Measurements from ENCODE around the gene SPOP. TPM values are rescaled to one million over a fixed set of nuclear protein-coding genes. Genes with fewer than 3 reads are reported as not detected.

SPOP gene
- total RNA-seq, 4 donors from 2014 or later = 35.9 to 74.7 (median 47.3) TPM

DNA sequence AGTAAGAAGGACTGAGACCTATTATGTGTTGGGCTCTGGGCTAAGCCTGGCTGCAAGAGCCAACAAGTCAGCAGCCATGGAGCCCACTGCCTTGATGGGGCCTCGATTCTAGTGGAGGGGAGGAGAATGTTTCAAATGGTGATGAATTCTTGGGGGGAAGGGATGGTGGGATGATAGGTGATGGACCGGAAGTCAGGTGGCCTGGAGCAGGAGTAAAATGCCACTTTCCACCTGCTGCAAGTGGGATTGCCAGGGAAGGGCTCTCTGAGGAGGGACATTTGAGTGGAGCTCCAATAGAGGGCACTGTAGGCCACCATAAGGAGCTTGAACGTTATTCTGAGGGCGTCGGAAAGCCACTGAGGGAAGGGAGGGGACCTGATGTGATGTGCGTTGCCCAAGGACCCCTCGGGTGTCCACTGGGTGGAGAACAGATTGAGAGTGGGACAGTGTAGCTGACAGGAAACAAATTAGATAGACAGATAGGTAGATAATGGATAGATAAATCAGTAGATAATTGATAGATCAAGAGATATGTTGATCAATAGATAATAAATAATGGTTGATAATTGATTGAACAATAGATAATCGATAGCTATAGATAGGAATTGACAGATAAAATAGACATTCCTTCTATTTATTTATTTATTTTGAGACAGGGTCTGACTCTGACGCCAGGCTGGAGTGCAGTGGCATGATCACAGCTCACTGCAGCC lies 120.4 kb downstream of the SPOP start:
- no peak overlapping the region for H3K4me3 ChIP-seq (ENCODE audit: low read depth, poor library complexity, severe bottlenecking)
- intact Hi-C loops (cut with DNase I; ENCODE audit: low total_unique reads) = loop anchor here (10.0 kb wide), 1 partner anchor 113 kb away; no protein-coding TSS in a partner anchor
- 15 to 24% methylated on average over 9 of the region's 9 CpGs for WGBS, 2 donors
- DNase-seq (ENCODE audit: low spot score in 2 of 2) = peak in 1 of 2 donors; percentile 75
- peak in 1 of 3 donors; percentile 18 for TF ChIP-seq CTCF (IDR thresholded peaks at IDR 0.05)
- TF ChIP-seq POLR2A (IDR thresholded peaks at IDR 0.05) = no peak

GRCh38 chr17:49556223-49556943 lies 121.5 kb downstream of the SPOP start:
- 14 to 17% methylated on average over 22 to 30 of the region's 30 CpGs for WGBS, 2 donors
- intact Hi-C loops (cut with DNase I; ENCODE audit: low total_unique reads) = loop anchor here (10.0 kb wide), 1 partner anchor 112 kb away; no protein-coding TSS in a partner anchor
- H3K4me3 ChIP-seq (ENCODE audit: low read depth, poor library complexity, severe bottlenecking) = no peak overlapping the region
- DNase-seq (ENCODE audit: low spot score in 2 of 2) = peak in 1 of 2 donors; percentile 94
- peak in 1 of 3 donors; percentile 78 for TF ChIP-seq CTCF (IDR thresholded peaks at IDR 0.05)
- no peak for TF ChIP-seq POLR2A (IDR thresholded peaks at IDR 0.05)

DNA sequence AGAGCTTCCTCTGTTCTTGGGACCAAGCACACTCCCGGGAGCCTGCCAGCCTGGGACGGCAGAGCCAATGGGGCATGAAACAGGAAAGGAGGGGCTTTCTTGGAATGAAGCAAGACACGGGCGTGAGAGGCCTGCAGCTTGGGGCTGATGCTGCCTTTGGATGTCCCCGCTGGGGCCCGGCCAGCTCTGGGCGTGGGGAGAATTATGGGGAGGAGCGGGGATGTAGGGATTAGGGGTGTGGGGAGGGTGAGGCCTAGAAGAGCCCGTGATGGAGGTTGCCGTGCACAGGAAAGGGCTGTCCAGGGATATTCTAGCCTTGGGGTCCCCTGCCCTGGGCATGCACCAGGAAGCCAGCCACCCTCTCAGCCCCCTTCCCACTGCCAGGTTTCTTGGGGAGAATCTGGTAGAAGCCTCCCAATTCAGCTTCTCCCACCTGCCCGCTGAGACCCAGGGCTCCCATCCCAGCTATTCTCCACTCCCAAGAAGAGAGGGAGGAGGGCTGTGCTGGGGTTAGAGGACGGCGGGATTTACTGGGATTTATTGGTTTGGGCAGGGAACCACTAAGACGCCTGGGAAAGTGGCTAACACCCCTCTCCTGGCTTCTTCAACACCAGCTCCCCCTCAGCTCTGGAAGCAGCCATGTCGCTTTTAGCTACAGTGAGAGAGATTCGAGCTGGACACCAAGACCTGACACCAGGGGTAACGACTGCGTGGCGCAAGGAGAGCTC lies 122.2 kb downstream of the SPOP start:
- TF ChIP-seq CTCF (IDR thresholded peaks at IDR 0.05) = no peak
- TF ChIP-seq POLR2A (IDR thresholded peaks at IDR 0.05) = no peak
- peak in 1 of 2 donors; percentile 81 for DNase-seq (ENCODE audit: low spot score in 2 of 2)
- H3K4me3 ChIP-seq (ENCODE audit: low read depth, poor library complexity, severe bottlenecking) = no peak overlapping the region

DNA sequence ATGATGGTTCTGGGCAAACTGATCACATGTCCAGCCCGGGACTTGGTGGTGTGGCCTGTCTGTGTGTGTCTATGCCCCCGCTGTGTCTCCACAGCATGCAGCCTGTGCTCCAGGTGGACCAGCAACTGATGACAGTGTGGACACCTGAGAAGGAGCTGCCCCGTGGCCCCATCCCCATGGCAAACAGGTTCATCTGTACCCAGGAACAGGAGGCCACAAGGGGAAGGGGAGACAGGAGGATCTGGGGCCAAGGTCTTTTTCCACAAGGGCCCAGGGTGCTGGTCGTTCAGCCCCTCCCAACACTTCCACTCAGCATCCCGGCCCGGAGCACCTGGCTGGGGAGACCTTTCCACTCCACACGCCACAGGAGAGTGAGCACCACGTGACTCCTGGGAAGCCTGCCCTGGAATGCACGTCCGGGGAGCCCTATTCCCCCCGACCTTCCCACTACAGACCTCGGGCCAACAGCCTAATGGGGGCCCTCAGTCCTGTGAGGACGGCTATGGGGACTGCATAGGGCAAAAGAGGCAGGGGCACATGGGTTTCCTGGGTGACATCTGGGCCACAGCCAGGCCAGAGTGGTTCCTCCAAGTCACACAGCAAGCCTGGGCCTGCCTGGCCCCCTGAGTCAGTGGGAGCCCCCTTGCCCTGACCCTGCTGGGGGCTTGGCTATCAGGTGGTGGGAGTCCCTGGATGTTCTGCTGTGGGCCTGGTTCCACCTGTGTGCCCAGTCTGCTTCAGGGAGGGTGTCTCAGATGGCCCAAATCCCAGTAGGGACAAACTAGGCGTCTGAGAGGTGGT lies 123.0 kb downstream of the SPOP start:
- peak in 1 of 2 donors; percentile 84 for DNase-seq (ENCODE audit: low spot score in 2 of 2)
- intact Hi-C loops (cut with DNase I; ENCODE audit: low total_unique reads) = loop anchor here (10.0 kb wide), 1 partner anchor 110 kb away; no protein-coding TSS in a partner anchor
- H3K4me3 ChIP-seq (ENCODE audit: low read depth, poor library complexity, severe bottlenecking) = no peak overlapping the region
- WGBS, 2 donors = 51 to 61% methylated on average over 8 to 14 of the region's 14 CpGs
- TF ChIP-seq POLR2A (IDR thresholded peaks at IDR 0.05) = no peak
- TF ChIP-seq CTCF (IDR thresholded peaks at IDR 0.05) = no peak

More for the DNA sequence above, 122.2 kb downstream of the SPOP start:
- intact Hi-C loops (cut with DNase I; ENCODE audit: low total_unique reads) = loop anchor here (10.0 kb wide), 1 partner anchor 111 kb away; no protein-coding TSS in a partner anchor
- 45 to 52% methylated on average over 19 of the region's 19 CpGs for WGBS, 2 donors
